Lower lobe of right lung (tissue), 2 donors: ENCODE results near the gene TELO2. TPM values are rescaled to one million over a fixed set of nuclear protein-coding genes. Genes with fewer than 3 reads are reported as not detected.

Experiments used
- ATAC-seq, 2 donors: fragments of 200-7000 bp; cut with Tn5 transposase; one replicate each; pipeline ENCODE4 v1.9.1; 2020 to 2022; ENCODE audit warnings: mild to moderate bottlenecking in 2 of 2, moderate library complexity in 2 of 2
- DNase-seq: peaks from one replicate; pipeline ENCODE4 v3.0.0-alpha.2; 2020
- H3K27ac ChIP-seq: fragments of 200-600 bp; one replicate; pipeline ENCODE4 v1.8.0; 2022
- H3K27me3 ChIP-seq: fragments of 200-600 bp; one replicate; pipeline ENCODE4 v1.8.0; 2022; ENCODE audit warnings: low read depth
- H3K36me3 ChIP-seq: fragments of 200-600 bp; one replicate; pipeline ENCODE4 v1.8.0; 2022; ENCODE audit warnings: mild to moderate bottlenecking
- H3K4me1 ChIP-seq: fragments of 200-600 bp; one replicate; pipeline ENCODE4 v1.8.0; 2022
- H3K4me3 ChIP-seq: fragments of 200-600 bp; one replicate; pipeline ENCODE4 v1.8.0; 2022; ENCODE audit warnings: mild to moderate bottlenecking
- H3K9me3 ChIP-seq: fragments of 200-600 bp; one replicate; pipeline ENCODE4 v1.8.0; 2022
- CTCF ChIP-seq: fragments of 200-600 bp; IDR thresholded peaks from one replicate; pipeline ENCODE4 v1.8.0; 2022; ENCODE audit warnings: antibody characterized with exemption, mild to moderate bottlenecking
- intact Hi-C: fragments of 100-400 bp; cut with DNase I; formaldehyde crosslinking; loops from one replicate; pipeline ENCODE4 v1.11.0; 2022
- total RNA-seq: library from RNA; stranded (reverse); fragmentation: NEBNext Ultra II Directional; extraction: Animal tissue kit (Norgen Biotek cat#: 25700); gene quantifications from one replicate; pipeline ENCODE4 v1.2.1, GENCODE V29; 2021
- donor health status: DM: no; HTN: yes; CAD: no; lungs with severe emphysema.

The TELO2 gene
- total RNA-seq, 1 donor from 2014 or later = 27.5 TPM

- Histone ChIP-seq H3K36me3 (peaks cover 36% of the 10 kb centered on the region), H3K4me3 (no peak overlapping the region), H3K9me3 (peaks cover 4% of the 10 kb centered on the region), H3K4me1 (peaks cover 28% of the 10 kb centered on the region), H3K27me3 (no peaks in the 10 kb centered on the region), H3K27ac (peak overlapping the region; percentile 74)
- intact Hi-C loops = no loop called here
- TF ChIP-seq CTCF = no peak
- peak; percentile 19 to 40 for ATAC-seq
- DNase-seq = no peak
Observed at GRCh38 chr16:1509307-1510221, 16.4 kb downstream of the TELO2 start.

GRCh38 chr16:1510272-1510671, 17.1 kb downstream of the TELO2 start:
- TF ChIP-seq CTCF = no peak
- Histone ChIP-seq H3K27ac (peak overlapping the region; percentile 74), H3K27me3 (no peaks in the 10 kb centered on the region), H3K9me3 (peaks cover 9% of the 10 kb centered on the region), H3K4me3 (no peak overlapping the region), H3K4me1 (peaks cover 28% of the 10 kb centered on the region), H3K36me3 (peaks cover 41% of the 10 kb centered on the region)
- no peak for ATAC-seq
- DNase-seq = no peak
- intact Hi-C loops = no loop called here

GRCh38 chr16:1510941-1511351, 17.8 kb downstream of the TELO2 start:
- Histone ChIP-seq H3K27ac (no peak overlapping the region), H3K9me3 (peaks cover 9% of the 10 kb centered on the region), H3K4me1 (peaks cover 28% of the 10 kb centered on the region), H3K27me3 (no peaks in the 10 kb centered on the region), H3K4me3 (no peak overlapping the region), H3K36me3 (peaks cover 42% of the 10 kb centered on the region)
- no peak for DNase-seq
- intact Hi-C loops = no loop called here
- no peak for TF ChIP-seq CTCF
- no peak for ATAC-seq

GRCh38 chr16:1511662-1512569, 18.8 kb downstream of the TELO2 start:
- Histone ChIP-seq H3K27me3 (no peaks in the 10 kb centered on the region), H3K4me3 (no peak overlapping the region), H3K9me3 (peaks cover 9% of the 10 kb centered on the region), H3K27ac (peak overlapping the region; percentile 19), H3K36me3 (peaks cover 32% of the 10 kb centered on the region), H3K4me1 (peaks cover 28% of the 10 kb centered on the region)
- intact Hi-C loops = no loop called here
- no peak for DNase-seq
- no peak for TF ChIP-seq CTCF
- ATAC-seq = peak in 1 of 2 donors; percentile 31

- H3K27me3 ChIP-seq = no peaks in the 10 kb centered on the region
- no peak overlapping the region for H3K4me3 ChIP-seq
- peaks cover 28% of the 10 kb centered on the region for H3K4me1 ChIP-seq
- intact Hi-C loops = no loop called here
- H3K36me3 ChIP-seq = peaks cover 30% of the 10 kb centered on the region
- DNase-seq (no peak), ATAC-seq (no peak)
- TF ChIP-seq CTCF = no peak
- H3K9me3 ChIP-seq = peaks cover 9% of the 10 kb centered on the region
- H3K27ac ChIP-seq = peak overlapping the region; percentile 19
Observed at GRCh38 chr16:1512774-1513173, 19.6 kb downstream of the TELO2 start.
